Measurements from ENCODE around the gene SFXN5. TPM values are rescaled to one million over a fixed set of nuclear protein-coding genes. Genes with fewer than 3 reads are reported as not detected.
A peak's percentile ranks its signal among the peaks of the same experiment; 100 is the strongest.

Gene SFXN5
- total RNA-seq, 6 experiments from 2014 or later, result 33.1 to 73.4 (median 56.6) TPM

- no peak overlapping the region for H3K4me3 ChIP-seq
- H3K27ac ChIP-seq, result peak overlapping the region; percentile 64 to 91 (median 72)
- H3K9me3 ChIP-seq, result no peaks in the 10 kb centered on the region
- peaks cover 0 to 11% (median 5%) of the 10 kb centered on the region in 4 donors for H3K36me3 ChIP-seq
- TF ChIP-seq, protein P1, sequence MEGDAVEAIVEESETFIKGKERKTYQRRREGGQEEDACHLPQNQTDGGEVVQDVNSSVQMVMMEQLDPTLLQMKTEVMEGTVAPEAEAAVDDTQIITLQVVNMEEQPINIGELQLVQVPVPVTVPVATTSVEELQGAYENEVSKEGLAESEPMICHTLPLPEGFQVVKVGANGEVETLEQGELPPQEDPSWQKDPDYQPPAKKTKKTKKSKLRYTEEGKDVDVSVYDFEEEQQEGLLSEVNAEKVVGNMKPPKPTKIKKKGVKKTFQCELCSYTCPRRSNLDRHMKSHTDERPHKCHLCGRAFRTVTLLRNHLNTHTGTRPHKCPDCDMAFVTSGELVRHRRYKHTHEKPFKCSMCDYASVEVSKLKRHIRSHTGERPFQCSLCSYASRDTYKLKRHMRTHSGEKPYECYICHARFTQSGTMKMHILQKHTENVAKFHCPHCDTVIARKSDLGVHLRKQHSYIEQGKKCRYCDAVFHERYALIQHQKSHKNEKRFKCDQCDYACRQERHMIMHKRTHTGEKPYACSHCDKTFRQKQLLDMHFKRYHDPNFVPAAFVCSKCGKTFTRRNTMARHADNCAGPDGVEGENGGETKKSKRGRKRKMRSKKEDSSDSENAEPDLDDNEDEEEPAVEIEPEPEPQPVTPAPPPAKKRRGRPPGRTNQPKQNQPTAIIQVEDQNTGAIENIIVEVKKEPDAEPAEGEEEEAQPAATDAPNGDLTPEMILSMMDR (IDR thresholded peaks at IDR 0.05), result no peak
- no peak for TF ChIP-seq POLR2A (IDR thresholded peaks at IDR 0.05)
- ATAC-seq (peak; percentile 10 to 58 (median 32)), DNase-seq (peak in 1 of 3 donors; percentile 62)
- intact Hi-C loops (cut with DNase I), result no loop called here
- WGBS (ENCODE audit: insufficient coverage, low coverage, low lambda C conversion rate, missing lambda C conversion rate), result 23% methylated on average over 5 of the region's 7 CpGs
- H3K27me3 ChIP-seq, result no peaks in the 10 kb centered on the region
- H3K4me1 ChIP-seq, result peaks cover 0 to 71% (median 30%) of the 10 kb centered on the region in 4 donors
Observed at GRCh38 chr2:72984172-72984671, 87.3 kb downstream of the SFXN5 start.

- intact Hi-C loops (cut with DNase I), result no loop called here
- no peaks in the 10 kb centered on the region for H3K27me3 ChIP-seq
- H3K9me3 ChIP-seq, result no peaks in the 10 kb centered on the region
- DNase-seq, result peak; percentile 53 to 85 (median 68)
- H3K36me3 ChIP-seq, result peaks cover 0 to 11% (median 5%) of the 10 kb centered on the region in 4 donors
- ATAC-seq, result peak; percentile 54 to 67 (median 63)
- H3K4me1 ChIP-seq, result peaks cover 0 to 65% (median 30%) of the 10 kb centered on the region in 4 donors
- H3K27ac ChIP-seq, result peak overlapping the region; percentile 64 to 91 (median 72)
- TF ChIP-seq POLR2A (IDR thresholded peaks at IDR 0.05), result no peak
- TF ChIP-seq, protein P1 (IDR thresholded peaks at IDR 0.05), result no peak
- 38% methylated on average over 9 of the region's 10 CpGs for WGBS (ENCODE audit: insufficient coverage, low coverage, low lambda C conversion rate, missing lambda C conversion rate)
- H3K4me3 ChIP-seq, result no peak overlapping the region
Observed at GRCh38 chr2:72983500-72984161, 87.9 kb downstream of the SFXN5 start.

GRCh38 chr2:72982781-72983499, 88.6 kb downstream of the SFXN5 start:
- Histone ChIP-seq H3K27ac (peak overlapping the region; percentile 64 to 91 (median 72)), H3K36me3 (peaks cover 0 to 11% (median 3%) of the 10 kb centered on the region in 4 donors), H3K4me1 (peaks cover 0 to 60% (median 29%) of the 10 kb centered on the region in 4 donors), H3K9me3 (no peaks in the 10 kb centered on the region), H3K4me3 (no peak overlapping the region), H3K27me3 (no peaks in the 10 kb centered on the region)
- no peak for TF ChIP-seq POLR2A (IDR thresholded peaks at IDR 0.05)
- TF ChIP-seq, protein P1 (IDR thresholded peaks at IDR 0.05), result no peak
- ATAC-seq (peak; percentile 21 to 62 (median 48)), DNase-seq (peak; percentile 53 to 85 (median 75))
- 36% methylated on average over 3 of the region's 11 CpGs for WGBS (ENCODE audit: insufficient coverage, low coverage, low lambda C conversion rate, missing lambda C conversion rate)
- intact Hi-C loops (cut with DNase I), result no loop called here

DNA sequence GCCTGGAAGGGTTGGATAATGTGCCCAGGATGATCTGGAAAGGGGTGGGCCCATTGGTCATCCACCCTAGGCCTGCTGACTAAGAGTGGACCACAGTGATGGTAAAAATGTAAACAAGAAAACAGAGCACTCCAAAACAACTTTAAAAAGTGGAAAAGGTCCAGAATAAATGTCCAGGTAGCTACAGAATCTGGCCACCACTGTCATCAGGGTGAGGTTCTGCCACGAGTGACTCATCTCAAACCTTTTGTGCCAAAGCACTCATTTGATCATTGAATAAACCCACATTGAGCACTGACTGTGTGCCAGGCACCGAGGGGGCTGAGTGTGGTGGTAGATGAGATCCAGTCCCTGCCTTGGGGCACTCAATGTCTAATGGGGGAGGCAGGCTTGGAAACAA, 89.3 kb downstream of the SFXN5 start:
- Histone ChIP-seq H3K4me1 (peaks cover 0 to 53% (median 26%) of the 10 kb centered on the region in 4 donors), H3K4me3 (no peak overlapping the region), H3K27me3 (no peaks in the 10 kb centered on the region), H3K27ac (peak overlapping the region; percentile 64 to 91 (median 72)), H3K36me3 (peaks cover 0 to 7% (median 0%) of the 10 kb centered on the region in 4 donors), H3K9me3 (no peaks in the 10 kb centered on the region)
- intact Hi-C loops (cut with DNase I), result no loop called here
- DNase-seq (no peak), ATAC-seq (peak in 2 of 4 donors; percentile 9 to 56)
- 25% methylated on average over 1 of the region's 2 CpGs for WGBS (ENCODE audit: insufficient coverage, low coverage, low lambda C conversion rate, missing lambda C conversion rate)
- no peak for TF ChIP-seq POLR2A (IDR thresholded peaks at IDR 0.05)
- TF ChIP-seq, protein P1 (IDR thresholded peaks at IDR 0.05), result no peak

Measured in right lobe of liver (tissue), 6 donors.